Stimulated activated CD4-positive, alpha-beta T cell treated with anti-CD3 and anti-CD28 coated beads, Interleukin-12 subunit alpha, Interleukin-12 subunit beta, amount 100 ng/mL, for 24 hours (primary cell): ENCODE measurements around the gene CCNY.
"Not testable (repeated sequence)": the region's sequence is repeated elsewhere in the genome, so short reads cannot be mapped to it uniquely, and the experiment has no call there.

Experiments
- DNase-seq, 2 experiments: peaks; one replicate each; pipeline ENCODE4 v3.0.0-alpha.2; 2020; ENCODE audit warnings: low read depth in 2 of 2

CCNY gene

DNA sequence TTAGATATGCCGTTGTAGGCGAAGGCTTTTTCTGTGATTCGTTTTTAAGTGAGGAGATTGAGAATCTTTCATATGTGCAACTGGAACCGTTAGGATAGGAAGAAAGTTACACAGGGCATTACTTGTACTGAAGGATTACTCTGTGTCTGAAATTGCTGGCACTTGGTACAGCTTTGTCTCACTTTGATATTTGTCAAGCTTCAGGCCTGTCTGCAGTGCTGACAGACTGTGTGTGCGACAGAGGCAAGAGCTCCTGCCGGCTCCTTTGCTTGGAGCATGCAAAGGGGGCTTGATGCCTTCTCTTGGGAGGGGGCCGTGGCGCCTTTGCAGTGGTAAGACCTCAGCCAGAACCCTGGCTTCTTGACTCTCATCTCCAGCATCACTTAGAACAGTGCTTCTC is 45.8 kb downstream of the CCNY start:
- no peak for DNase-seq

DNA sequence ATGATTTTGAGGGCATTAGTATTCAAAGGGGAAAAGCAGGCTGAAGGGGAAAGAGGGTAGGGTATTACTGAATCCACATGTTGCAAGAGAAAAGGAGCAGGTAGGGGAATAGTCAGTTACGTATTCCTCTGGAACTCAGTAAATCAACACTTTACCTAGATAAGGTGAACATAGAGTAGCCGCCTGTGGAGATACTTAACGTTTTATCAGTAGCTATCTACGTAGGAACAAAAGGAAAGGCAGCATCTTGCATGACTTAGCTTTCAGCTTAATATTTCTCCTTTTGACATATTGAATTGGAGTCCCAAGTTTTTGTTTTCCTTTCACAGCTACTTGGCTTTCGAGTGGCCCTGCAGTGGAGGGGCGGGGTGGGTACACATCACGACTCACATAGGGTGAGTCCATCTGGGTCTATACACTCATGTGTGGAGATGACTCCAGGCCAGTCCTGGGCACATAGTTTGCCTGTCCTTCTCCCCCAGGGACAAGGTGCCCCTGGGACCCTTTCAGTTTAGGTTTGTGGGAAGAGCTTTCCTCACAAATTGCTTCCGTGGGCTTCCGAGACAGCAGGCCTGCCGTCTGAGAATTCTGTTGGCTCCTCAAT is 48.1 kb downstream of the CCNY start:
- no peak for DNase-seq

DNA sequence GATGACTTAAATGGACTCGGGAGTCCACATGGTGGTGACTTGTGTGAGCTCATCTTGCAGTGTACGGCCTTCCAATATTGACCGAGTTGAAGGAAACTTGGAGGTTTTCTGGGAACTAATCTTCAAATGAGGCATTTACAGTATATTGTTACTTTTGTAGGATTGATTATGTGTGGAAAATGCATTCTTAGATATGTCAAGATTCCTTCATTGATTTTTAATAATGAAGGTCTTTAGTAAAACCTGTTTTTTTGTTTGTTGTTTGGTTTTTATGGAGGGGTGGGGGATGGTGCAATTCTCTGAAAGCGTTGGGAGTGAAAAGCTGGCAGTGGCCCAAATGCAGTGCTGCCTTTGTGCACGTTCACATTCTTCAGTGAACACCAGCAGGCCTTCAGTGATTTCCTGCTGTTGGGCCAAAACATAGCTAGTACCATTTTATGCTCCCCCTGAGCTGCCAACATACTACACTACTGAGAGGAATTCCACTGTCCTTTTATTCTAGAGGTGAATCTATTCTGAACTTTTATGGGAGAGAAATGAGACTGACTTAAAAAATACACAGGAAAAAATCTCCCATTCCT is 50.4 kb downstream of the CCNY start:
- no peak for DNase-seq

DNA sequence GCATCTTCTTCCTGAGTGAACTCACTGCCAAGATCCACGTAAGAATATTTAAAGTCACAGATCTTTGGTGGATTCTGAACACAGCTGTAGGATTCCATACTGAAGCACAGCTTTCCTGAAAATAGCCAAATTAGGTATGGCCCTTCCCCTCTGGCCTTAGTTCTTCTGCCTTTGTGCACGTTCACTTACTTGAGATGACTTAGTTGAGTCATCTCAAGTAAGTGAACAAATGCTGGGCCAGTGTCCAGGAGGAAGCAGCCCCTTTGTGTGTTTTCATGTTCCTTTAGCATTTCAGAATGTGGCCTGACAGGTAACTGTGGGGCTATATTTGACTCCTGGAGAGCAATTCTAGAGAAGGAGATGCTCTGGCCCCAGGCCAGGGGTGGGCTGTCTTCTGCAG is 51.5 kb downstream of the CCNY start:
- DNase-seq = no peak

DNA sequence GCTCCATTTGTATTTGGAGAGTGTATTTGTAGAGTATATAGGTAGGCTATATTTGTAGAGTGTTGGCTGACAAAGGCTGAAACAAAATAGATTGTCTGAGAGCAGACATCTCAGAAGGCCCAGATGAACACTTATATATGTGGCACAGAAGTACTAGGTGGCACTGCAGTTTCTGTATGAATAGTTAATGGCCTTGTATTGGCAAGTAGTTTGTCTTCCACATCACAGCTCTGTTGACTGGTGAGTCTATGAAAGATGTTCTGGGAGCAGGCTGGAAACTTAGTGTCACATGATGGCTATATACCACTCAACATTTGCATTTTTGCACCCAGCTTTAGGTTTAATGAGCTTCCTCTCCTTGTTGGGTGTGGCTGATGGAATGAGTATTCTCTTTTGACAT is 51.9 kb downstream of the CCNY start:
- no peak for DNase-seq

DNA sequence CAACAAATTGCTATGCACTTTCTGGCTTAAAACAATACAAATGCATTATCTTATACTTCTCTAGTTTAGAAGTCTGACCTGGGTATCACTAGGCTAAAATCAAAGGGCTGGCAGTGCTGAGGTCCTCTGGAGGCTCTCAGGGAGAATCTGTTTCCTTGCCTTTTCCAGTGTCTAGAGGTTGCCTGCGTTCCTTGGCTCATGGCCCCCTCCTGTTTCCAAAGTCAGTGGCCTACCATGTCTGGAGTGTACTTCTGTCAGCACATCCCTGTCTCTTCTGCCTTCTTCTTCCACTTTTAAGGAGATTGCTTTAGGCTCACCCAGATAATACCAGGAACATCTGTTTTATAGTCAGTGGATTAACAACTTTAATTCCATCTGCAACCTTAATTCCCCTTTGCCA is 52.4 kb downstream of the CCNY start:
- no peak for DNase-seq

DNA sequence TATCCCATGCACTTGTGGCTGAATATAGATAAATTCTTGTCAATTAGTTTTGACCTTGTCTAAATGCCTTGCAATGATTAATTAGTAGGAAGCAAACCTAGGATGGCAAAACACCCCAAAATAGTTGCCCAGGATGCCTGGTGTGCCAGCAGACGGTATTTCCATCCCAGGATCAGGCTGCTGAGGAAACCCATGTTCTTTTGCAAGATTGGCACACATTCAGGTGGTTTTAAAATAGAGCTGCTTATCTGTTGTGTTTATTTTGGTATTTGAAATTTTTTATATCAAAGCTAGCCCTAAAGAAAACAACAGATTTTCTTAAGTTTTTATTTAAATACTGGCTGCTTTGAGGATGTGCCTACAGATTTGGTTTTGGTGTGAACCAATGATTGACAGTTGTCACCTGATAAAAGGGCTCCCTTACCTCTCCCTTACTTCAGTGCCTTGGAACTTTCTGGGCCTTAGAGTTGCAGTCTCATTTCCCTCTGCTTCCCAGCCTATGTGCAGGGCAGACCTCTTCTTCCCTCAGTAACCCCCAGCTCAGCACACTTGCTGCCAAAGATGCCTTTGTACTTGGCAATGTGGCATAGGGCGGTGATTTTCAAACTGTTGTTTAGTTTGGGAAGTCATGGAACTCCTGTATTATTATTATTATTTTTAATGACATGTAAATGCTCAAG is 54.0 kb downstream of the CCNY start:
- no peak for DNase-seq

DNA sequence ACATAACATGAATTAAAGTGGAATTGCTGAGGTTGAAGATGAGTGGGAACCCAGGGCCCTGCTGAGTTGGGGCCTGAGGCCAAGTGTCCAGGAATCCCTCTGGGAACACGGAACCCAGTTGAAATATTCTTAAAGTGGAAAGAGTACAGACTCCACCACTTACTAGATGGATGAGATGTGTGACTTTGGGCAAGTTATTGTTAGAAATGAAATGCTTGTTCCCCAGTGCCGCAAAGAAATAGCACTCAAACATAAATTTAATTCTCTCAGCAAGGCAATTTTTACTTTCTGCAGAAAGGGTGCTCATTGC is 54.5 kb downstream of the CCNY start:
- no peak for DNase-seq

DNA sequence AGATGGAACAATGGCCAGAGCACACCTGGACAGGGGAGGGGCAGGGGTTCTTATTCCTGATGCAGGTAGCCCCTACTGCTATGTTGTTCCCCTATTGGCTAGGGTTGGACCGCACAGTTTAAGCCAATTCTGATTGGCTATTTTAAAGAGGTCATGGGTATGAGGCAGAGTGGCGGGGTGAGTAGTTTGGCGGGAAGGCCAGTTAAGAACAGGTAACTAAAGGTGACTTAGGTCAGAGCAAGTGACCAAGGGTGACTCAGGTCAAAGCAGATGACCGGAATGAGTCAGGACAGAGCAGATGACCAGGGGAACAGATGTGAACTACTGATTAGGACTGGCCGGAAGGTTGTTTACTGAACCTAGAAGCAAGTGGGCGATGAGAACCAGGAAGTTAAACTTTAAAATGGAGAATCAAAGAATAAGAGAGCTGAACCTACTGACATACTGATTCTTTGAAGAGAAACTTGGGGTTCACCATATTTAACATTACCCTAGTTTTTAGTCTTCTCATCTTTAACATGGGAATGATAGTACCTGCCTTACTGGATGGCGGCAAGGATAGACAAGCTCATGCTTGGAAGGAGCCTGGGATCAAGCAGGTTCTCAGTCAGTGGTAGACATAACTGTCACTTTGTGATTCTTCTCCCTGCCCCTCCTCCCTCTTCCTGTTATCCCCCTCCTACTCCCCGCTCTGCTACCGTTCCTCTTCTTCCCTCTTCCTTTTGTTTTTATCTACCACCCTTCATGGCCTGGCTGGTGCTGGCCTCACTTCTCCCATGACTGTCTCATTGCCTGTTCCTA is 55.0 kb downstream of the CCNY start:
- no peak for DNase-seq

DNA sequence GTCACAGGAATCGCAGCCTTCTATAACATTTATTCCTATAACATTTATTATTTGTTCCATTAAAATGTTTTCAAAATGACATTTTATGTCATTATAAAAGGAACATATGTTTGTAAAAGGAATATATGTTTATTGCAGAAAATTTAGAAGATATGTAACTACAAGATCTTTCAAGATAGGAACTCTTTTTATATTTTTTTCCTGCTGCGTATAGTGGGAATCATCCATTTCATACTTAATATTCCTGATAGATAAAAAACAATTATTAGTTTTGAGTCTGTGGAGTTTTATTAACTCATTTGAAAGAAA is 55.6 kb downstream of the CCNY start:
- DNase-seq = no peak

DNA sequence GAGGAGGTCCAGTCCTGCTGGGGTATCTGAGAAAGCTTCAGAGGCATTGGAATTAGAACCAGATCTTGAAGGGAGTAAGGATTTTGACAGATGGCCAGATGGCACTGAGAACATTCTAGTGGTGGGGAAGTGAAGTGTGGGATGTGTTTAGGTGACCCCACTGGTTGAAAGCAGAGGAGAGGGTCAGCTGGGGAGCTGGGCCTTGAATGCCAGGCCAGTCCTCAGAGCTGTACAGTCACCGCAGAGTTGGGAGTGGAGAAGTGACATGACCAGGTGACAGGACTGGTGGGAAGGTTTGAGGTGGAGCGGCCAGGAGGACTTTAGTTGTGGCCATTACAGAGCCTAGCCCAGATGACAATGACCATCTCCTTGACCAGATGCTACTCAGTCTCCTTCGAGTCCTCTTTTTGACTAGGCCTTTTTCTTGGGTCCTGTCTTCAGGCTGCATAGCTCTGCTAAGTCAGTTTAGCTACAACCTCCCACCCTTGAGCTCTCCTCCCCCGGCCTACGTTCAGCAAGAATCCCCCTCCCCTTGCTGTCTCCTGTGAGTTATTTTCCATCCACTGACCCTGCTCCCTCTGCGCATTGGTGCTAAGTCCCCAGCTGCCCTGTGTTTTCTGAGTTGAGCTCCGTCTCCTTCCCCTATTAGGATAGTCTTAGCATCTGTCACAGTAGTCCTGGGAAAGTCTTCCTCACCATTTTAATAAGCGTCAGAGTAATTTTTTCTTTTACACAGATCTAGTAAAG is 56.3 kb downstream of the CCNY start:
- no peak for DNase-seq

DNA sequence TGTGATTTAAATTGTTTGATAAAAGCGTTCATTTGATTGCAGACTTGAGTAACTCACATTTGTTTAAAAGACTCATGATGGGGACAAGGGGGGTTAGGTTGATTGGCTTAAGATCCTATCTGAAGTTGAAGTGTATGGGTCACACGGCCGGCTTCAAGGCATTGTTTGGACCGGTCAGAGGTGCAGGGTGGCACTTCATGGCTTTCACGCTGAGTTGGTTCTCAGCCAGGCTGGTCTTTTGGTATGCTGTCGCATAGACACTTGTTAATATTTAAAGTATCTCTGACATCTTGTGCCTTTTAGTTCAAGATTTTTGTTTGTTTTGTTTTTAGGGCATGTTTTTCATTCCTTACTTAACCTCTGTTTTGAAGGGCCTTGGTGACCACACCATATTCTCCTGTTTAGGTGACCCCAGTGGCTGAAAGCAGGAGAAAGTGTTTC is 58.1 kb downstream of the CCNY start:
- DNase-seq = no peak

DNA sequence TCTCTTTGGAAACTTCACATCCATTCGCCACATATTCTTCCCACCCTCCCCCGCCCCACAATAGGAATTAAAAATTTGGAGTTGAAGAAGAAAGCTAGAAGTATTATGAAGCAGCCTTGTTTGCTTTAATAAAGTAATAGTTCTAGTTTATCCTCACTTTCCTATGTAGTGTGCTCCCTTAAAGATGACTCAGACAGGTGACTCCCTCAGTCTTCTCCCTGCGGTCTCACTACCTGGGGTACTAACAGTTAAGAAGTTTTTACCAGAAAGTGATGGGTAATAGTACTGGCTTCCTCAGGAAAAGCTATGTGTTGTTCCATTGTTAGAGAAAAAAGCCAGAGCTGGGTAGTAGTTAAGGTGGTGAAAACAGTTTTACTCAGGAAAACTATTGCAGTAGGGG is 58.6 kb downstream of the CCNY start:
- DNase-seq = no peak

DNA sequence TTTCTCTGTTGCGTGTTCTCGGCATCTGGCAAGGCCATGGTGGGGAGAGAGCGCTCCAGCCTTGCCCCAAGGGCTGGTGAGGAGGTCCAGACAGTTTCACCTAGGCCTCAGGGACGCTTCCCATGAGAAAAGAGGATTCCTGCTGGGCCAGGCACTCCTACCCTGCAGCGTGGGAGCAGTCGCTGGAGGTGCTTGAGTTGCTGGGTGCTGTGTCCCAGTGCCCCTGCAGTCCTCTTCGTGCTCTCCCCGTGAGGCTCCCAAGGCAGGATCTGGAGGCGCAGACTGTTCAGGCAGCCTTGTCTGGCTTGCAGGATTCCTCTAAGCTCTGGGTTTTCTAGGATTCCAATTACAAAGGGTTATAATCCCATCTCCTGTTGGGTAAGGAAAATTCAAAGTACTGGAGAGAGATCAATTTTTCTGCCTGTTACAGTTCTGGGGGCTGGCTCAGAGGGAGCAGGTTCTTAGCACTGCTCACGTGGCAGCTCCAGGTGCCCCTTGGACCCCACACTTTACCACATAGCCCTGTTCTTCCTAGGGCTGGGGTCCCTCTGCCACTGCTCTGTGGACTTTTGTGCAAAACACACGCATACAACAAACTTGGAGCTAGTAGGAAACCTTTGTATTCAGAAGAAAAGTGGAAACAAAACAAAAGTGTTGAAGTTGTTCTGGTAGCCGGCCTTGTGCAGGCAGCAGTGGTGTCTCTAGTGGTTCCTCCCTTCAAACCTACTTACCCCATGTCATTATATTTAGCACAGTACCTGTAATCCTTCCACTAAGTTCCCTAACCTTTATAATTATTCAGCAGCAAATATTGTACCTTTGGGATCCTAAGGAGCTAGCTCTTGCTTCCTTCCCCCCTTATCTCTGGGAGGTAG is 60.5 kb downstream of the CCNY start:
- no peak for DNase-seq

DNA sequence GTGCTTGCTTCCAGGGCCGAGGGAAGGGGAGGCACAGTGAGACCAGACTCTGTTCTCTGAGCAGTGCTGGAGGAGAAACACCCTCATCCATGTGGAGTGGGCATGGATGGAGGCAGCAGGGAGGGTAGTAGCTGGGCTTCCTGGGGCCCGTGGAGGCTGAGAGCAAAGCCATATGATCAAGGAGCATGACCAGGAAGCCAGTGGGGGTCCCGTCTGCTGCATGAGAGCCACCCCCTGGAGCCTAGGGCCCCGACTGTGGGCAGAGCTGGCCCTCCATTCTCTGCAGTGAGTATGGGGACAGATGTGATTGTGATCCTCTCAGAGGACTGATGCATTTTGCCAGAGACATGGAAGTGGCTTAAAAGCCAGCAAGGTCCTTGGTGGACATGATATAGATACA is 61.6 kb downstream of the CCNY start:
- no peak for DNase-seq

DNA sequence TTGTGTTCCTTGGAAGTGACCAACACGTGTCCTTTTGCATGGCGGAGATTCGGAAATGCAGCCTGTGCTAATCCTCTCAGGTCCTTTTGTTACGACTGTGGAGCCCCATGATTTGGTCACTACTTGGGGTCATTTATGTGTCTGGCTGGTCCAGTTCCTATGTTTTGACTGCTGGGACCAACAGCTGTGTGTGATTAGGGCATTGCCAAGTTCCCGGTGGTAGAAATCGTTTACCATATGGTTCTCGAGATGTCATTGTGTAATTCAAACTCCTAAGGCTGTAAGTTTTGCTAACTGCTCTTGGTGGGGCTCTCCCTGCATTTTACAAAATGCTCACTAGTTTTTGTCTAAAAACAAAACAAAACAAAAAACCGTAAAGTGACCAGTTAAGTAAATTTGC is 62.0 kb downstream of the CCNY start:
- DNase-seq = no peak

DNA sequence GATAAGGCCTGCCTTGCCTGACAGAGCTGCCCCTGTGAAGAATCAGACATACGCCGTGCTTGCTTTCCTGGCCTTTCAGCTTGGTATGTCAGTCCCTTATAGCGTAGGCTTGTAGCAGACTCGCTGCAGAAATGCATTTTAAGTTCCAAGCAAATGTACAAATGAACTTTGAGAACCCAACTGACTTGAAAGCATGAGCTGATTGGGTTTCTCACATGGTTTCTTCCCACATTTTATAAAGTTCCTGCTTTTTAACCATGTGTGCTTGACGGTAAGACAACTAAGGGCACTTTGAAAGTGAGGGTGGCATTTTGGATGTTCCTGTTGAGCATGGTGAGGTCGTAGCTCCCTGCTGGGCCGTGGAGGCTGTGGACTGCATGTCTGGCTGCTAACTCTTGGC is 62.6 kb downstream of the CCNY start:
- no peak for DNase-seq

DNA sequence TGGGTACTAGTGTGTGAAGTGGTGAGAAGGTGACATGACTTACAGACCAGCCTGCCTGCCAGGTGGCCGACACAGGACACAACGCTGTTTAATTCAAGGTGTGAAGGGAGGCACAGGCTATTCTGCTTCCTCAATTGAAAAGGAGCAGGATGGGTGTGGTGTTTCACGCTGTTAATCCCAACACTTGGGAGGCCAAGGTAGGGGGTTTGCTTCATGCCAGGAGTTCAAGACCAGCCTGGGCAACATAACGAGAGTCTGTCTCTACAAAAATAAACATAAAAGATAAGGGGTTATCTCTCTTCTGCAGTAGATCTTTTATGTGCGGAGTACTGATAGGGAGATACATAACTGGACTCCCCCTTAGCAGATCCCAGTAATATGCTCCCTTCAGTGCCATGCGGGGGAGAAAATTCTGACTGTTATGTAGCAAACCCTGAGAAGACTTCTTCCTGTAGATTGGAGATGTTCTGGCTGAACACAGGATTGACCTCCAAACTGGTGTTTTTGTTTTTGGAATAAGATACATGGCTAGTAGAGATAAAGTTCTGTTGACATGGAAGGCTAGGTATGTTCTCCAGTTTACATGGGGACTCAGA is 63.2 kb downstream of the CCNY start:
- no peak for DNase-seq

DNA sequence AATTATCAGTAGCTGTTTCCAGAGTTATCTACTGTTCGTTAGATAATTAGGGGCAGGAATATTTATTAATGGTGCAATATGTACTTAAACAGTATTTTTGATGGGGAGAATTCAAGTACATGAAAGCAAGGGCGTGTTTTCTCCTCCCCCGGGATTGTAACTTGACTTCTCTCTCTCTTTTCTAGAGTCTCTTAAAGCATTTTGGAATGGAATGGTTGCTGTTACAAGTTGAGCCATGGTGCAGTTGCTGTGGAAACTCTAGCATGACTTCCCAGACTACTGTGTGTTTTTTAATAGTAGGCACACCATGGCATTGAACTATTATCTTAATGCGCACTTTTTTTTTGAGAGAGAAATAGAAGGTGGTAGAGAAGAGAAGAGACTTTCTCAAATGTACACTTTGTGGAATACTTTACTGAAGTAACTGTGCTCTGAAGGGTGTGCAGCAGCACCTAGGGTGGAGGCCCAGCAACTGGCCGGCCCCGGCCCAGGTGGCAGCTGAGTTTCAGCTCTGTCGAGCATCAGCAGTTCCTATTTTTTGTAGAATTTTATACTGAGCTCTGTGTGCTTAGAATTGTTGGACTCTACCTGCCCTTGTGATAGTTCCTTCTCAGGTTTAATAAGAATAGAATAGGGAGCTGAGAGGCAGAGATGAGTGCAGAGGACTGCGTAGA is 64.4 kb downstream of the CCNY start:
- DNase-seq = no peak

DNA sequence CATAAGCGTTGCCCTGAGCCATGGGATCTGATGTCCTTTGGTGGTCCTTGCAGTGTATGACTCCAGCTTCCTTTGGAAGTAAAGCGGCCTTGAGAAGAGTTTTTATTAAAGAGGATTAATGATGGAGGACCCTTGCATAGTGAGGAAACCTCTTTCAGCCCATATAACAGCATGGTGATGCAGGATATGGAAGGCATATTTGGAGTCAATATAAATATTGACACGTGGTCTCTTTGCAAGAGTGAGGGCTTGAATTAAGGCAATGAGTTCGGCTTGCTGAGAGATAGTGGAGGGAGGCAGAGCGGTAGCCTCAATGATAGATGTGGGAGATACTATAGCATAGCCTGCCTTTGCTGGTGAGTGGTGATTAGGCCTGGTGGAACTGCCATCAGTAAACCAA is 67.2 kb downstream of the CCNY start:
- not testable (repeated sequence) for DNase-seq
